IPS-NIHi7 (cell line): ENCODE results near the gene JOSD1.
A peak's percentile ranks its signal among the peaks of the same experiment; 100 is the strongest.

Source experiments
- DNase-seq: peaks from one replicate; pipeline ENCODE4 v3.0.0; 2012; ENCODE audit warnings: mixed read lengths; ENCODE audit errors: extremely low spot score

JOSD1 gene

GRCh38 chr22:38700789-38701628, at the start of gene JOSD1:
JOSD1 (minus strand) TSS chr22:38700943; CDS start chr22:38699987, 956 bp downstream.
- DNase-seq: peak; percentile 92

GRCh38 chr22:38750104-38750503, 49.4 kb upstream of the JOSD1 start:
- no peak for DNase-seq

GRCh38 chr22:38748487-38749136, 47.9 kb upstream of the JOSD1 start:
- DNase-seq: no peak

- no peak for DNase-seq
Observed at GRCh38 chr22:38745676-38746460, 45.1 kb upstream of the JOSD1 start.

GRCh38 chr22:38744981-38745380, 44.2 kb upstream of the JOSD1 start:
- DNase-seq: no peak

GRCh38 chr22:38742176-38742942, 41.6 kb upstream of the JOSD1 start:
- no peak for DNase-seq

- DNase-seq: no peak
Observed at GRCh38 chr22:38741576-38741975, 40.8 kb upstream of the JOSD1 start.

- no peak for DNase-seq
Observed at GRCh38 chr22:38741166-38741565, 40.4 kb upstream of the JOSD1 start.

- DNase-seq: no peak
Observed at GRCh38 chr22:38740754-38741153, 40.0 kb upstream of the JOSD1 start.

GRCh38 chr22:38740116-38740723, 39.5 kb upstream of the JOSD1 start:
- DNase-seq: no peak

GRCh38 chr22:38739300-38740055, 38.7 kb upstream of the JOSD1 start:
- no peak for DNase-seq

GRCh38 chr22:38738475-38739070, 37.8 kb upstream of the JOSD1 start:
- no peak for DNase-seq

- DNase-seq: no peak
Observed at GRCh38 chr22:38737302-38738060, 36.7 kb upstream of the JOSD1 start.

- no peak for DNase-seq
Observed at GRCh38 chr22:38736257-38736570, 35.5 kb upstream of the JOSD1 start.

- DNase-seq: no peak
Observed at GRCh38 chr22:38735465-38736256, 34.9 kb upstream of the JOSD1 start.

GRCh38 chr22:38735126-38735464, 34.4 kb upstream of the JOSD1 start:
- DNase-seq: no peak

GRCh38 chr22:38734421-38735100, 33.8 kb upstream of the JOSD1 start:
- no peak for DNase-seq

- DNase-seq: no peak
Observed at GRCh38 chr22:38733724-38734381, 33.1 kb upstream of the JOSD1 start.
